ENCODE results near the gene ZNF609.

DNA sequence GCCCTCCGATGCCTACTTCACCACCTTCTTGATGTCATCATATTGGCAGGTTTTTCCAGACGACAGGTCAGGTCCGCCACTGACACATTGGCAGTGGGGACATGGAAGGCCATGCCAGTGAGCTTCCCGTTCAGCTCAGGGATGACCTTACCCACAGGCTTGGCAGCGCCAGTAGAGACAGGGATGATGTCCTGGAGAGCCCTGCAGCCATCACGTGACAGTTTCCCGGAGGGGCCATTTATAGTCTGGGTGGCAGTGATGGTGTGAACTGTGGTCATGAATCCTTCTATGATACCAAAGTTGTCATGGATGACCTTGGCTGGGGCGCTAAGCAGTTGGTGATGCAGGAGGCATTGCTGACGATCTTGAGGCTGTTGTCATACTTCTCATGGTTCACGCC lies 68.5 kb downstream of the ZNF609 start:
- TF ChIP-seq, protein P1, sequence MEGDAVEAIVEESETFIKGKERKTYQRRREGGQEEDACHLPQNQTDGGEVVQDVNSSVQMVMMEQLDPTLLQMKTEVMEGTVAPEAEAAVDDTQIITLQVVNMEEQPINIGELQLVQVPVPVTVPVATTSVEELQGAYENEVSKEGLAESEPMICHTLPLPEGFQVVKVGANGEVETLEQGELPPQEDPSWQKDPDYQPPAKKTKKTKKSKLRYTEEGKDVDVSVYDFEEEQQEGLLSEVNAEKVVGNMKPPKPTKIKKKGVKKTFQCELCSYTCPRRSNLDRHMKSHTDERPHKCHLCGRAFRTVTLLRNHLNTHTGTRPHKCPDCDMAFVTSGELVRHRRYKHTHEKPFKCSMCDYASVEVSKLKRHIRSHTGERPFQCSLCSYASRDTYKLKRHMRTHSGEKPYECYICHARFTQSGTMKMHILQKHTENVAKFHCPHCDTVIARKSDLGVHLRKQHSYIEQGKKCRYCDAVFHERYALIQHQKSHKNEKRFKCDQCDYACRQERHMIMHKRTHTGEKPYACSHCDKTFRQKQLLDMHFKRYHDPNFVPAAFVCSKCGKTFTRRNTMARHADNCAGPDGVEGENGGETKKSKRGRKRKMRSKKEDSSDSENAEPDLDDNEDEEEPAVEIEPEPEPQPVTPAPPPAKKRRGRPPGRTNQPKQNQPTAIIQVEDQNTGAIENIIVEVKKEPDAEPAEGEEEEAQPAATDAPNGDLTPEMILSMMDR (conservative IDR thresholded peaks at IDR 0.05; ENCODE audit: low read depth, low read length) = no peak
- TF ChIP-seq EZH2 (IDR thresholded peaks at IDR 0.05; ENCODE audit: borderline replicate concordance, low read depth, low read length, poor library complexity, severe bottlenecking) = no peak

All from A673 (cell line).